Colonic mucosa (tissue), 4 donors: ENCODE results near the gene NDUFC1. TPM values are rescaled to one million over a fixed set of nuclear protein-coding genes. Genes with fewer than 3 reads are reported as not detected.
"Not testable (repeated sequence)": the region's sequence is repeated elsewhere in the genome, so short reads cannot be mapped to it uniquely, and the experiment has no call there.

Source experiments
- DNase-seq: peaks from one replicate; pipeline ENCODE4 v3.0.0-alpha.2; 2020
- H3K27ac ChIP-seq: fragments of 200-600 bp; one replicate; pipeline ENCODE4 v1.8.0; 2021
- H3K27me3 ChIP-seq: fragments of 200-600 bp; one replicate; pipeline ENCODE4 v1.8.0; 2021
- H3K36me3 ChIP-seq: fragments of 200-600 bp; one replicate; pipeline ENCODE4 v1.8.0; 2021
- H3K4me1 ChIP-seq: fragments of 200-600 bp; one replicate; pipeline ENCODE4 v1.8.0; 2021; ENCODE audit warnings: mild to moderate bottlenecking
- H3K4me3 ChIP-seq: fragments of 200-600 bp; one replicate; pipeline ENCODE4 v1.8.0; 2021
- H3K9ac ChIP-seq, 2 donors: one replicate each; pipeline ENCODE4 v1.7.0; 2013; ENCODE audit warnings: control low read depth in 2 of 2, low read depth in 2 of 2, low read length in 2 of 2
- H3K9me3 ChIP-seq: fragments of 200-600 bp; one replicate; pipeline ENCODE4 v1.8.0; 2021
- intact Hi-C: fragments of 100-400 bp; cut with DNase I; formaldehyde crosslinking; loops from one replicate; pipeline ENCODE4 v1.14.1; 2022
- total RNA-seq, 2 donors: library from RNA; stranded (reverse); fragmentation: NEBNext Ultra II Directional in 1 of 2; extraction: Animal tissue kit (Norgen Biotek cat#: 25700) in 1 of 2; gene quantifications; one replicate each; pipeline ENCODE4 v1.2.1, GENCODE V29; 2021
- TF ChIP-seq, protein P1 (sequence below): fragments of 200-600 bp; IDR thresholded peaks from one replicate; pipeline ENCODE4 v1.8.0; 2022; ENCODE audit warnings: antibody characterized with exemption, mild to moderate bottlenecking
- donor health status: healthy.
- donor health status: DM: no; HTN: no; CAD: no.
- donor health status: DM: no; HTN: no; CAD: no.

NDUFC1 gene
- total RNA-seq, 2 donors from 2014 or later, result 82.1 to 89.9 TPM

DNA sequence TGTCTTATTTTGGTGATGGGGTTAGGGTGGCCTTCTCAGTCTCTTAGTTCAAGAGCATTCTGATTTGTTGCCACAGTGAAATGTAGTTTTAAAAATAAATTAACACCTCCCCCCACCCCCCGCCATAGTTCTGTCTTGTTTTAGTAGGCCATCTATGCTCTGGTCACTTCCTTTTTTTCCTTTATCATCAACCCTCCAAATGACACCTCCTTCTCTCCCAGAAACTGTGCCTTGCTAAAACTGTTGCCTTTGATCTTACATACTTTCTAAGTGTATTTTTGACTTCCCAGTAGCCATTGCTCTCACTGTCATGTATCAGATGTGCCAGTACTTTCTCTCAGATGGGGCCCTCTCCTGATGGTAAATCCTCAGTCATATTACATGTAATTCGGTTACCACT is 14.5 kb upstream of the NDUFC1 start:
- Histone ChIP-seq H3K9me3 (no peaks in the 10 kb centered on the region), H3K4me3 (no peak overlapping the region), H3K27ac (no peak overlapping the region), H3K27me3 (no peaks in the 10 kb centered on the region), H3K4me1 (peaks cover 7% of the 10 kb centered on the region), H3K36me3 (no peaks in the 10 kb centered on the region), H3K9ac (no peak overlapping the region)
- intact Hi-C loops, result no loop called here
- no peak for DNase-seq
- TF ChIP-seq, protein P1, sequence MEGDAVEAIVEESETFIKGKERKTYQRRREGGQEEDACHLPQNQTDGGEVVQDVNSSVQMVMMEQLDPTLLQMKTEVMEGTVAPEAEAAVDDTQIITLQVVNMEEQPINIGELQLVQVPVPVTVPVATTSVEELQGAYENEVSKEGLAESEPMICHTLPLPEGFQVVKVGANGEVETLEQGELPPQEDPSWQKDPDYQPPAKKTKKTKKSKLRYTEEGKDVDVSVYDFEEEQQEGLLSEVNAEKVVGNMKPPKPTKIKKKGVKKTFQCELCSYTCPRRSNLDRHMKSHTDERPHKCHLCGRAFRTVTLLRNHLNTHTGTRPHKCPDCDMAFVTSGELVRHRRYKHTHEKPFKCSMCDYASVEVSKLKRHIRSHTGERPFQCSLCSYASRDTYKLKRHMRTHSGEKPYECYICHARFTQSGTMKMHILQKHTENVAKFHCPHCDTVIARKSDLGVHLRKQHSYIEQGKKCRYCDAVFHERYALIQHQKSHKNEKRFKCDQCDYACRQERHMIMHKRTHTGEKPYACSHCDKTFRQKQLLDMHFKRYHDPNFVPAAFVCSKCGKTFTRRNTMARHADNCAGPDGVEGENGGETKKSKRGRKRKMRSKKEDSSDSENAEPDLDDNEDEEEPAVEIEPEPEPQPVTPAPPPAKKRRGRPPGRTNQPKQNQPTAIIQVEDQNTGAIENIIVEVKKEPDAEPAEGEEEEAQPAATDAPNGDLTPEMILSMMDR, result no peak

DNA sequence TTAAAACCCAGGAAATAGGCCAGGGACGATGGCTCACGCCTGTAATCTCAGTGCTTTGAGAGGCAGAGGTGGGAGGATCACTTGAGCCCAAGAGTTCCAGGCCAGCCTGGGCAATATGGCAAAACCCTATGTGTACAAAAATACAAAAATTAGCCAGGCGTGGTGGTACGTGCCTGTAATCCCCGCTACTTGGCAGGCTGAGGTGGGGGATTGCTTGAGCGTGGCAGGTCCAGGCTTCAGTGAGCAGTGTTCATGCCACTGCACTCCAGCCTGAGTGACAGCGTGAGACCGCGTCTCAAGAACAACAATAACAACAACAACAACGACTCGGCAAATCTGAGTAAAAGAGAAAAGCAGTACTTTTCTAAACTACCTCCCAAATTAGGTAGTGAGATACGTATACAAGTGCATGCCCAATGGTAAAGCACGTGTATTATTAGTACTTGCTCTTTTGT is 13.0 kb upstream of the NDUFC1 start:
- intact Hi-C loops, result no loop called here
- Histone ChIP-seq H3K9ac (no peak overlapping the region), H3K27ac (no peak overlapping the region), H3K36me3 (no peaks in the 10 kb centered on the region), H3K9me3 (no peaks in the 10 kb centered on the region), H3K4me1 (peaks cover 7% of the 10 kb centered on the region), H3K4me3 (no peak overlapping the region), H3K27me3 (no peaks in the 10 kb centered on the region)
- no peak for DNase-seq
- TF ChIP-seq, protein P1, result no peak

DNA sequence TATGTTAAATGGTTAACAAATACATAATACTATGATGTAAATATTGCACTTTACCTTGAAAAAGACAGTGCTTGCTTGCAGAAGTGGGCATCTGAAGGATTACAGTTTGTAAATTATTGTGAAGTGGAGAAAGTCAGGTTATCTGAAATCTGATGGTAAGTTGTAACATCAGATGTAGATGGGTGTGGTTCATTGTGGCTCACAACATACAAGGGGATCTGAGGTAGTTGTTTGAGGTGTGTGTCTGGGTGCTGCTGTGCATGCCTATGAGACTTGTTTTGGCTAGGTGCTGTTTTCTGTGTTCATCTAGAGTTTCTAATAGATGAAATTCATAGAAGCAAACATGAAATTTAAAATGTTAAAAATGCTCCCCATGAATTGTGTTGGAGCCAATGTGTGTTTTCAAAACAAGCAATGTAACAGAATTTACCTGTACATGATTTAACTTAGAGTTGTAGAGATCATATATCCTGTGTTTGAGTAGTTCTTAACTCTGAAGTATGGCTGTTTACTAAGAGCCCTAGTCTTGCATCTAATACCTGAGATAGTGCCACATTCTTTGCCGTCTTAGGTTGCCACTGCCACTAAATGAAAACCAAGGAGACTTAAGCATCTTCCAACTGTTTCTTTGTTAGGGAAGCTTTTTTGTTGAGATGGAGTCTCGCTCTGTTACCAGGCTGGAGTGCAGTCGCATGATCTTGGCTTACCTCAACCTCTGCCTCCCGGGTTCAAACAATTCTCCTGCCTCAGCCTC is 11.9 kb upstream of the NDUFC1 start:
- Histone ChIP-seq H3K27ac (no peak overlapping the region), H3K9ac (no peak overlapping the region), H3K36me3 (no peaks in the 10 kb centered on the region), H3K27me3 (no peaks in the 10 kb centered on the region), H3K4me1 (peaks cover 7% of the 10 kb centered on the region), H3K9me3 (no peaks in the 10 kb centered on the region), H3K4me3 (no peak overlapping the region)
- DNase-seq, result no peak
- intact Hi-C loops, result no loop called here
- TF ChIP-seq, protein P1, result no peak

DNA sequence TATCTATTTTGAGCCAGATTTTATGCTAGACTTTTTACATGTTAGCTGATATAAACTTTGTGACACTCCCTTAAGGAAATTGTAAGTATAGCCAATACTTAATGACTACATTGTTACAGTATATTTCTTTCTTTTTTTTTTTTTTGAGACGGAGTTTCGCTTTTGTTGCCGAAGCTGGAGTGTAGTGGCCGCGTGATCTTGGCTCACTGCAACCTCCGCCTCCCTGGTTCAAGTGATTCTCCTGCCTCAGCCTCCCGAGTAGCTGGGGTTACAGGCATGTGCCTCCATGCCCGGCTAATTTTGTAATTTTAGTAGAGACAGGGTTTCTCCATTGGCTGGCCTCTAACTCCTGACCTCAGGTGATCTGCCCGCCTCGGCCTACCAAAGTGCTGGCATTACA is 11.1 kb upstream of the NDUFC1 start:
- H3K27ac ChIP-seq, H3K36me3 ChIP-seq, H3K9ac ChIP-seq, H3K4me1 ChIP-seq, DNase-seq, H3K27me3 ChIP-seq, intact Hi-C loops, H3K4me3 ChIP-seq, H3K9me3 ChIP-seq: not testable (repeated sequence)

DNA sequence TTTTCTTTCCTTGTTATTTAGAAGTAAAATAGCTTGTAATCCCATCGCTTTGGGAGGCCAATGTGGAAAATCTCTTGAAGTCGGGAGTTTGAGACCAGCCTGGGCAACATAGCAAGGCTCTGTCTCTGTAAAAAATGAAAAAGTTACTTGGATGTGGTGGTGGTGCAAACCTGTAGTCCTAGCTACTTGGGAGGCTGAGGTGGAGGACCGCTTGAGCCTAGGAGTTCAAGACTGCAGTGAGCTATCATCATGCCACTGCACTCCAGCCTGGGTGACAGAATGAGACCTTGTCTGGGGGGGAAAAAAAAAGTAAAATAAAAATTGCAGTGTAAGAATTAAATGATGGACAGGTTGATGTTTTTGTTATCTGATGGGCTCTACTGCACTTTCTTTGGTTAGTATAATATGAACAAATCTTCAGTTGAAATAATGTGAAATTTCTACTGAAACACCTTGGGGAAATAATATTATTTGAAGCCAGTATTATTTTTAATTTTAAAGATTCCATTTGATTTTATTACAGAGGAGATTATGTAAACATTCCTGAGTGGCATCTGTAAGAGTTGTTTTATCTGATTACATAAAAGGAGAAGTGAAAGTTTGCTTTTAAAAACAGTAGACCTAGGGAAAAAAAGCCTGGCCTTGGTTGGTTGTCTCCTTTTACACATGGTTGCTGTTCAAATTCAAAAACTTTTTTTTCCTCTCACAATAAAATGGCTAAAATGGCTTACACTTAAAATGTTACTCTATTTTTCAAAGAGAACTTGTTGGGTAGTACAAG is 10.5 kb upstream of the NDUFC1 start:
- TF ChIP-seq, protein P1, result no peak
- Histone ChIP-seq H3K4me3 (no peak overlapping the region), H3K27me3 (no peaks in the 10 kb centered on the region), H3K9ac (no peak overlapping the region), H3K9me3 (no peaks in the 10 kb centered on the region), H3K4me1 (peaks cover 7% of the 10 kb centered on the region), H3K27ac (no peak overlapping the region), H3K36me3 (no peaks in the 10 kb centered on the region)
- DNase-seq, result no peak
- intact Hi-C loops, result no loop called here

DNA sequence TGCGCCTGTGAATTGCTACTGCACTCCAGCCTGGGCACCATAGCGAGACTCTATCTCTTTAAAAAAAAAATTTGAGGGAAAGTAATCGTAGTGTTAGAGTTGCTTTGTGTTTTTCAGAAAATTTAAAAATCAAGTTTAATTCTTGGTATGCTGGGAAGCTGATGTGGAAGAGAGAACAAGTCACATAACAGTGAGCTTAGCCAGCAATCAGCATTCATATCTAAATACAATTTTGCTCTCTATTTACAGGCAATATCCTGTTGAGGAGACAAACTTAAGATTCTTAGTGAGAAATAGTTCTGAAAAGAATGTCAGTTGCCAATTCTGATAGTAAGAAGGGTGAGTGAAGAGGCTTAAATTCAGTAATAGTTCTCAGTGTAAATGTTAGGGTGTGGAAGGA is 9.6 kb upstream of the NDUFC1 start:
- Histone ChIP-seq H3K4me3 (no peak overlapping the region), H3K9ac (no peak overlapping the region), H3K9me3 (no peaks in the 10 kb centered on the region), H3K36me3 (no peaks in the 10 kb centered on the region), H3K27me3 (no peaks in the 10 kb centered on the region), H3K27ac (no peak overlapping the region), H3K4me1 (peaks cover 7% of the 10 kb centered on the region)
- DNase-seq, result no peak
- TF ChIP-seq, protein P1, result no peak
- intact Hi-C loops, result no loop called here
